Astrocyte of the spinal cord (primary cell): ENCODE measurements around the gene POMP.
A peak's percentile ranks its signal among the peaks of the same experiment; 100 is the strongest.

Experiments
- DNase-seq: peaks from one replicate; pipeline ENCODE4 v3.0.0; 2011; ENCODE audit warnings: low read depth, low spot score
- H3K4me3 ChIP-seq: 2 replicates; pipeline ENCODE4 v1.5.1; 2011; ENCODE audit warnings: low read depth, mild to moderate bottlenecking, low read length, moderate library complexity
- CTCF ChIP-seq: IDR thresholded peaks from 2 replicates; pipeline ENCODE4 v1.5.1; 2012; ENCODE audit warnings: low read depth, mild to moderate bottlenecking, low read length, inconsistent platforms
- in situ Hi-C: cut with HindIII; loops from 2 replicates; pipeline ENCODE4 v1.10.0; 2017; ENCODE audit warnings: low sequenced_read_pairs

POMP gene

GRCh38 chr13:28717170-28717569 is 58.2 kb downstream of the POMP start:
- no peak overlapping the region for H3K4me3 ChIP-seq
- in situ Hi-C loops, result no loop called here
- no peak for DNase-seq

DNA sequence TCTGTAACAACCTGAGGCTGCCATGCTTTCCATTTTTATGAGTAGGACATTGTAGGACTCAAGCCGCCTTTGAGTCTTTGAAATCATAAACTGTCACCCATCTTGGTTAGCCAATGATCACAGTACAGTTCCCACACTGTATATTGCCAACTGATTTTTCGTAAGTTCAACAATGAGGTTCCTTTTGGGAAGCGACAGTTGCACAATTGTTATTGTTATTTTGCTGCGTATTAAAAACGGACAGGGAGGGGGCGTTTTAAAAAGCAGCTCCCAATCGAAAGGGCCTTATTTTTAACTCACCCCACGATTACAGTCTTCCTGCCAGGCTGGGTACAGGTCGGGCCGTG is 59.2 kb downstream of the POMP start:
- no peak for DNase-seq
- TF ChIP-seq CTCF, result no peak
- in situ Hi-C loops, result no loop called here
- H3K4me3 ChIP-seq, result peak overlapping the region; percentile 75

More at GRCh38 chr13:28717170-28717569, 58.2 kb downstream of the POMP start:
- TF ChIP-seq CTCF, result no peak

DNA sequence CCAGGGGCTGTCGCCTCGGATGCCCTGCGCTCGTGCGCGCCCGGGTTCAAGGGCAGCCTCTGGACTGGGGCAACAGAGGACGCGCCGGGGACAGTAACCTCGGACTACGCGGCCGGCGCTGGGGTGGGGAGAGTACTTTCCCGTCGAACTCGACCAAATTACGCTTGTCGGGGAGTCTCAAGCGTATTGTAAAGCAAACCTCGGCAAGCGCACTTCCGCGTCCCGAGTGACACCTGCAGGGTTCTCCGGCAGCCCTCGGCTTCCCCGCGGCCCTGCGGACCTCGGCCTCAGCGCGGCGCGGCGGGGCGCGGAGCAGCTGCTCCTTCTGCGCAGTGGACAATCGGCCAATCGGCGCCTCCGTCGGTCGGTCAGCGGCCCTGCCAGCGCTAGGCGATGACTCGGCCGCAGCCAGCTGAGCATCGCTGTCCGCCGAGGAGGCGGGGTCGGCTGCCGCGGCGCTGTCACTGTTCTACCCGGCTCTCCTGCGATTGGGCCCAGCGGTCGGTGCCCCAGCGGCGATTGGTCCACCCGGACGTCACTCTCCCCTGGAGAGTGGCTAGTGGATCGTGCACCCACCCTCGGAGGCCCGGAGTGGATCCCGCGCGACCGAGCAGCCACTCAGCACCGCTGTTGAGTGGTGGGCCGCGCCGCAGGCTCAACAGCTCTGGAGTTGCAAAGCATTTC is 59.8 kb downstream of the POMP start, which contains the start of gene SLC46A3:
Gene SLC46A3, minus strand, starts transcription at position 428 of the 684 bp plus-strand sequence. CDS start 972 bp downstream, outside the sequence.
- DNase-seq, result peak; percentile 99
- TF ChIP-seq CTCF, result no peak
- H3K4me3 ChIP-seq, result peak within 1 kb of the TSS; percentile 75
- in situ Hi-C loops, result no loop called here

DNA sequence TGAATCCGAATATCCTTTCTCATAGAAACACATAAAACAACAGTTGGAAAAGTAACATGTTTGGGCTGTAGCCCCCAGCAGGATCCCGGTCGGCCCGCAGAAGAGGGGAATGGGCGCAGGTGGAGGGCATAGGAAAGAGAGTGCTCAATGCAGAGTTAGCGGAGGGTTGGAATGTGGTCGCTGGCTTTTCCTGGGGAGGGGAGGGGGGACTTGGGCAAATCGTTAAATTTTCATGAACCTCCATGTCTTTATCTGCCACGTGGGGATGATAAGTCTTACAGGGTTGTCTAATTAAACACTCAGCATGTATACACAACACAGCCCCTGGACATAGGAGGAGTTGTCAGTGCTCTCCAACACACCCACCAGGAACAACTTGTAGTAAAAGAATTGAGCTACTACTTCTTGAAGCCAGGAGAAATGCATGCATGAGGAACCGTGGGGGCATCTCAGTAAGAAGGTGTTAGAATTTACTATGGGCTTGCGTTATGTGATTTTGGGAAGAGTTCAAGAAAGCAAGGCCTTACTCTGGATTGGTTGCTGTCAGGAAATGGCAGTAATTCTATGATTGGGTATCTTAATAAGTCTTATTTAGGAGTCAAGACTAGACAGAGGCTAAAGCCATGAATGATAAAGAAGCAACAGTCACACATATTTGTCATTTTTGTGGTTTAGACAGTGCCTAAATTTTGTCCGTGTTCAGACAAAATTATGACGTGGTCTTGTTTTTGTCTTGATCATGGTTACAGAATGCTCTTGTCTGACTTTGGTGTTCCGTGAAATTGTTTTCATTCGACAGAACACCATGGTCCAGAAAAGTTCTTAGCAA is 60.5 kb downstream of the POMP start:
- H3K4me3 ChIP-seq, result peak overlapping the region; percentile 75
- in situ Hi-C loops, result no loop called here
- peak; percentile 68 for DNase-seq
- no peak for TF ChIP-seq CTCF

- in situ Hi-C loops, result no loop called here
- no peak for TF ChIP-seq CTCF
- no peak for DNase-seq
- H3K4me3 ChIP-seq, result no peak overlapping the region
Observed at GRCh38 chr13:28723806-28724205, 64.9 kb downstream of the POMP start.

DNA sequence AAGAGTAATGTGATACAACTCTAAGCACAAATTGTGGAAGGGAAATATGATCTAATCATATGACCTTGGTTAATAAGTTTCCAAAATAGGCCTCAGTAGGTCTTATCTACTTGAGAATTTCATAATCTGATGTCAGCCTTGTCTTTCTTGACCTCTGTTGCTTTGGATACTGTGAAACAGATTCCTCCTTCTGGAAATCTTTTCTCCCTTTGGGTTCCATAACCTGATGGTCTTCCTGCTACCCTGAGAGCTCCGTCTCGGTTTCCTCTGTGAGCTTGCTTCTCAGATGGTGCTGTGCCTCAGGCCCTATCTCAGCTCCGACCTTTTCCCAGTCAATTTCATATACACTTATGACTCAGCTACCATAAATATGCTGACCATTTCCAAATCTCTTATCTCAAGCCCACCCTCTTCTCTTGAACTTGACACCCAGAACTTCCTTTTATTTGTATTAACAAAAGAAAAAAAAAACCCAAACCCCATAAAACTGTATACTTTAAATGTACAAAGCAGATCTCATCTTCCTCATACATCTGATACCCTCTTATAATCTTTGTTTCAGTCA is 66.2 kb downstream of the POMP start:
- no peak overlapping the region for H3K4me3 ChIP-seq
- in situ Hi-C loops, result no loop called here
- TF ChIP-seq CTCF, result no peak
- no peak for DNase-seq
